Mucosa of descending colon (tissue), 3 donors: Measurements from ENCODE around the gene CDC14A. TPM values are rescaled to one million over a fixed set of nuclear protein-coding genes. Genes with fewer than 3 reads are reported as not detected.

Experiments
- ATAC-seq: fragments of 200-7000 bp; cut with Tn5 transposase; one replicate; pipeline ENCODE4 v1.9.1; 2020; ENCODE audit warnings: mild to moderate bottlenecking, moderate library complexity
- DNase-seq, 3 donors: peaks; one replicate each; pipeline ENCODE4 v3.0.0-alpha.2; 2020
- H3K36me3 ChIP-seq: fragments of 200-600 bp; one replicate; pipeline ENCODE4 v1.8.0; 2021; ENCODE audit warnings: low read depth, mild to moderate bottlenecking
- H3K4me1 ChIP-seq: fragments of 200-600 bp; one replicate; pipeline ENCODE4 v1.8.0; 2021; ENCODE audit warnings: low read depth, mild to moderate bottlenecking
- H3K4me3 ChIP-seq: fragments of 200-600 bp; one replicate; pipeline ENCODE4 v1.8.0; 2021; ENCODE audit warnings: mild to moderate bottlenecking
- H3K9me3 ChIP-seq: fragments of 200-600 bp; one replicate; pipeline ENCODE4 v1.8.0; 2021; ENCODE audit warnings: mild to moderate bottlenecking
- intact Hi-C, 2 donors: fragments of 100-400 bp; cut with DNase I in 1 of 2; cut with micrococcal nuclease in 1 of 2; formaldehyde crosslinking; loops; one replicate each; pipeline versions ENCODE4 v1.11.0 to v1.11.1; 2022; cut with DNase I, micrococcal nuclease
- total RNA-seq, 3 donors: library from RNA; stranded (reverse); fragmentation: NEBNext Ultra II Directional in 2 of 3; extraction: Animal tissue kit (Norgen Biotek cat#: 25700) in 2 of 3; gene quantifications; one replicate each; pipeline versions ENCODE4 v1.2.1 to v1.2.4, GENCODE V29; 2021 to 2023
- TF ChIP-seq, protein P1 (sequence below): fragments of 200-600 bp; IDR thresholded peaks from one replicate; pipeline ENCODE4 v1.8.0; 2022; ENCODE audit warnings: antibody characterized with exemption, mild to moderate bottlenecking
- donor health status: DM: no; HTN: no; CAD: no; lungs with moderate emphysema.
- donor health status: DM: no; HTN: no; CAD: no.
- donor health status: DM: no; HTN: yes; CAD: no.

Gene CDC14A
- total RNA-seq, 3 donors from 2014 or later: 15.6 to 34.3 (median 18.5) TPM

DNA sequence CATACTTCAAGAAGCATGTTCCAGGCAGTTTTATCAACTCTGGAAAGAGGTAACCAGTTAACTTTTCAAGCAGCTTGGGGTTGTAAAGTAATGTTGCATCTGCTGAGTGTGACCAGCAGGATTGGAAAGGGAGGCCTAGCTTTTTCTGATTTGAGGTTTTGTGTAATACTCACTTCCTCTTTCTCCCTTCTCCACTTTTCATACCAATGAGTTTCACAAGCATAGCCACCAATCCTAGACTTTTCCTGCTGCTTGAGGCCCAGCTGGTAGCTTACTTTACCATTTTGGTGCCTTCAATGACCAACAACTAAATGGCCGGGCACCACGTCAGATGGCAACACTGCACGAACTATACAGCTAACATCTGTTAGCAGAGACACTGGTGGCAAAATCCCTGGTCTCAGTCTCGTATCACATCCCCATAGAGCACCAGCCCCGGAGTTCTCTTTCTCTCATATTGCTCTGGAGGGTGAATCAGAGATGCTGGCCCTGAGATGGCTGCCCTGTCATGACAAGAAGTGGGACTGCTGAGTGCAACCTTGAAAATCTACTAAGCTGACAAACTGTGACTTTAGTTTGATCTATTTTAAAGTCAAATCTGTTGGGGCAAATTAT, 170.8 kb downstream of the CDC14A start:
- TF ChIP-seq, protein P1, sequence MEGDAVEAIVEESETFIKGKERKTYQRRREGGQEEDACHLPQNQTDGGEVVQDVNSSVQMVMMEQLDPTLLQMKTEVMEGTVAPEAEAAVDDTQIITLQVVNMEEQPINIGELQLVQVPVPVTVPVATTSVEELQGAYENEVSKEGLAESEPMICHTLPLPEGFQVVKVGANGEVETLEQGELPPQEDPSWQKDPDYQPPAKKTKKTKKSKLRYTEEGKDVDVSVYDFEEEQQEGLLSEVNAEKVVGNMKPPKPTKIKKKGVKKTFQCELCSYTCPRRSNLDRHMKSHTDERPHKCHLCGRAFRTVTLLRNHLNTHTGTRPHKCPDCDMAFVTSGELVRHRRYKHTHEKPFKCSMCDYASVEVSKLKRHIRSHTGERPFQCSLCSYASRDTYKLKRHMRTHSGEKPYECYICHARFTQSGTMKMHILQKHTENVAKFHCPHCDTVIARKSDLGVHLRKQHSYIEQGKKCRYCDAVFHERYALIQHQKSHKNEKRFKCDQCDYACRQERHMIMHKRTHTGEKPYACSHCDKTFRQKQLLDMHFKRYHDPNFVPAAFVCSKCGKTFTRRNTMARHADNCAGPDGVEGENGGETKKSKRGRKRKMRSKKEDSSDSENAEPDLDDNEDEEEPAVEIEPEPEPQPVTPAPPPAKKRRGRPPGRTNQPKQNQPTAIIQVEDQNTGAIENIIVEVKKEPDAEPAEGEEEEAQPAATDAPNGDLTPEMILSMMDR: no peak
- Histone ChIP-seq H3K4me3 (no peak overlapping the region), H3K36me3 (no peaks in the 10 kb centered on the region), H3K9me3 (no peaks in the 10 kb centered on the region), H3K4me1 (no peaks in the 10 kb centered on the region)
- DNase-seq: no peak
- intact Hi-C loops: no loop called here
- peak; percentile 16 for ATAC-seq

DNA sequence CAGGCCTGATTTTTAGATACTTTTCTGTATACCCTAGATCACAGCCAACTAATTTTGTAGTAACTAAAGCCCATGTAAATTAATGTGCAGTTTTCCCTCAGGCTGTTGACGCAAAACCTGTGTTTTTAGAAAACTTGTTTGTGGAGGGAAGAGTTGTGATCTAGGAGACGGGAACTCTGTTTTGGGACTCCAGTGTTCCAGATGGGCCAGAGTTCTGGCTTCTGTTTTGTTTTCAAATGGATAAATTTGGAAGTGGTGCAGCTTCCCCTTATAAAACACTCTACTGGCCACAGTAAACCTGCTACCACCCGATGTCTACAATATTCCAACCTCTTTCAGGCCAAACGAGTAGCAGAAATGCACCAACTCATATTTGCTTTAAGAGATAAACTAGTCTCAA, 172.0 kb downstream of the CDC14A start:
- DNase-seq: no peak
- ATAC-seq: no peak
- Histone ChIP-seq H3K4me1 (no peaks in the 10 kb centered on the region), H3K36me3 (no peaks in the 10 kb centered on the region), H3K9me3 (no peaks in the 10 kb centered on the region), H3K4me3 (no peak overlapping the region)
- intact Hi-C loops: no loop called here
- TF ChIP-seq, protein P1: no peak

DNA sequence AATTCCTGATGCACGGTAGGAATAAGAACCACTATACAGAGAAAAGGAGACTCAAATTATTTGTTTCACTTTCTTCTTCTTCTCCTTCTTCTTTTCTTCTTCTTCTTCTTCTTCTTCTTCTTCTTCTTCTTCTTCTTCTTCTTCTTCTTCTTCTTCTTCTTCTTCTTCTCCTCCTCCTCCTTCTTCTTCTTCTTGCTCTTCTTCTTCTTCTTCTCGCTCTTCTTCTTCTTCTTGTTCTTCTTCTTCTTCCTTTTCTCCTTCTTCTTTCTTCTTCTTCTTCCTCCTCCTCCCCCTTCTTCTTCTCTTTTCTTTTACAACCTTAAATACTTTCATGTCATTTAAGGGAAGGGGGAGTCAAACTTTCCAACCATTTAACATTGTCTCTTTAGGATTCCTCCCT, 174.6 kb downstream of the CDC14A start:
- ATAC-seq: no peak
- Histone ChIP-seq H3K4me1 (peaks cover 3% of the 10 kb centered on the region), H3K4me3 (no peak overlapping the region), H3K36me3 (no peaks in the 10 kb centered on the region), H3K9me3 (no peaks in the 10 kb centered on the region)
- DNase-seq: no peak
- intact Hi-C loops: no loop called here
- TF ChIP-seq, protein P1: no peak

DNA sequence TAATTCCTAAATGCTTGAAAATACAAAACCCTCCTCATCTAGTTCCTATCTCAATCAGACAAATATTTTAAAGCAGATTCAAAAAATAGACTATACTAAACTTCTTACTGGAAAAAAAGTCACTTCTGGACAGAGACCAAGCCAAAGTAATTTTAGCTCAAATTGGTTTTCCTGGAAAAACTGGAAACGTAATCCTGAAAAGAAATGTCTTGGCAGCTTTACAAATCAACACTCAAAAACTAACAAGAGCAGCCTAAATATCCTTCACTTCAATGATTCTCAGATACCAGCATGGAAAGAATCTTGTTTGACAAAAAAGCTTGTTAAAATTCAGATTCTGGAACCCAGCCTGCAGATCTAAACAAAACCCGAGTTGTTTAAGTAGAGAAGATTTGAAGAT, 176.6 kb downstream of the CDC14A start:
- no peaks in the 10 kb centered on the region for H3K36me3 ChIP-seq
- no peaks in the 10 kb centered on the region for H3K9me3 ChIP-seq
- no peak for ATAC-seq
- H3K4me3 ChIP-seq: no peak overlapping the region
- intact Hi-C loops: no loop called here
- TF ChIP-seq, protein P1: no peak
- no peak for DNase-seq
- H3K4me1 ChIP-seq: peaks cover 3% of the 10 kb centered on the region

DNA sequence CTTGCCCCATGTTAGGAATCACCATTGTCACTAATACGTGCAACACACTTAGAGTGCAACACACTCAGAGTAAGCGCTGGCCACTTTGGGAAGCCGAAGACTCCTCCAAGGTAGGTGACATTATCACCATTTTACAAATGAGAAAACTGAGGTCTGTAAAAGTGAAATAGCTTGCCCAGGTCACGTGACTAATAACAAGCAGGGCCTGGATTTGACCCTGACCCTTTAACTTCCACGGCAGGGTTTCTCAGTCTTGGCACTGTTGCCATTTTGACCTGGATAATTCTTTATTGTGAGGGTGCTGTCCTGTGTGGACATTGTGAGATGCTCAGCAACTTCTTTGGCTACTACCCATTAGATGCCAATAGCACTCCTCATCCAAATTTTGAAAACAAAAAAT, 177.8 kb downstream of the CDC14A start:
- intact Hi-C loops: no loop called here

More for the DNA sequence above, 177.8 kb downstream of the CDC14A start:
- DNase-seq (no peak), ATAC-seq (no peak)
- H3K9me3 ChIP-seq: no peaks in the 10 kb centered on the region
- peaks cover 3% of the 10 kb centered on the region for H3K4me1 ChIP-seq
- no peaks in the 10 kb centered on the region for H3K36me3 ChIP-seq
- TF ChIP-seq, protein P1: no peak
- H3K4me3 ChIP-seq: no peak overlapping the region
